Myocyte (in vitro differentiated cells): Measurements from ENCODE around the gene APC2. TPM values are rescaled to one million over a fixed set of nuclear protein-coding genes. Genes with fewer than 3 reads are reported as not detected.

Experiments used
- DNase-seq: peaks from one replicate; pipeline ENCODE4 v3.0.0-alpha.2; 2012; ENCODE audit warnings: low read depth
- polyA plus RNA-seq: library from polyadenylated mRNA; unstranded; fragments of >200 nt; gene quantifications from one replicate; pipeline ENCODE4 v1.2.1, GENCODE V29; 2012; ENCODE audit warnings: missing spikeins
- total RNA-seq: library from RNA; depleted of rRNA; stranded (reverse); fragments of >200 nt; gene quantifications from 2 replicates; pipeline ENCODE4 v1.2.3, GENCODE V29; 2014

APC2 gene
- 0.53 and 1.9 TPM in 2 replicates for total RNA-seq
- polyA plus RNA-seq, result 0.63 TPM

DNA sequence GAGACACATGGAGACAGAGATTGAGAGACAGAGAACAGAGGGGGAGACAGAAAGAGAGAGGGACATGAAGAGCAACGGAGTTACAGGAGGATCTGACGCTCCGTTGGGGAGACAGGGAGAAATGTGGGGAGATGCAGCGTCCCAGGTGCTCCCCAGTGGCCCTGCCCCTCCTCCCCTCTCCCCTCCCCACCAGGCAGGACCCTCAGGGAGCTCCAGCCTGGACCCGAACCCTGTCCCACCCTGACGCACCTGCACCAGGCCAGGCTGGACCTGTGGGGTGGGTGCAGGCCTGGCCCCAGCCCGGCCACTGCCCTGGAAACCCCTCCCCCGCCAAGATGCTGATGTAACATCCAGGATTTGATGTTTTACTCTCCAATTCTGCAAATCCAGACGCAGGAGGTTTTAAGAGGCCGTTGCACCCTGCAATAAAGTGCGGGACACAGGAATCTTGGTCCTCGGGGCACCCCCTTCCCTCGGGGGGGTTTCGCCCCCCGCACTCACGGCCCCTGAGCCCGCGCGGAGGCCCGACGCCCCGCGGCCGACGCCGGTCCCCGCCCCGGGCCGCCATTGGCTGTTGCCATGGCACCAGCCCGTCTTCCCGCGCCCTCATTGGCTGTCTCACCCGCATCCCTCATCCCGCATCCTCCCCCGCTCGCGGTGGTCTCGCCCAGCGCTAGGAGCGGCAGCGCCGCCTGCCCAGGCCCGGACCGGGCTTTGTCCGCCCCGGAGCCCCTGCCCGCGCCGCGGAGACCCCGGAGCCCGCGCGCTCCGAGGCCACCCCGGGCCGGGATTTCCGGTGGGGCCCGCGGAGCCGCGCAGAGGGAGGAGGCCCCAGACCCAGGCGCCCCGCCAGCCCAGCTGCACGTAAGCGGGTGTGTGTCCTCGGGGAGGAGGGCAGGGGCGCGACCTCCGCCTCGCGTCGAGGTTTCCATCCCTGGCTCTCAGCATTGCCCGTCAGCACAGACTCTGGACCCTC, at the start of gene APC2:
TSS of gene APC2 (plus strand) at position 655 of the 976 bp plus-strand sequence. CDS start 2,881 bp downstream, outside the sequence.
- DNase-seq, result no peak

GRCh38 chr19:1400281-1401137, 49.4 kb upstream of the APC2 start:
- peak; percentile 90 for DNase-seq

GRCh38 chr19:1401138-1401888, 48.6 kb upstream of the APC2 start, which contains the start of gene GAMT:
Gene GAMT, minus strand, starts transcription at chr19:1401542. Its CDS starts 66 bp downstream, at chr19:1401476.
- peak; percentile 66 for DNase-seq

DNA sequence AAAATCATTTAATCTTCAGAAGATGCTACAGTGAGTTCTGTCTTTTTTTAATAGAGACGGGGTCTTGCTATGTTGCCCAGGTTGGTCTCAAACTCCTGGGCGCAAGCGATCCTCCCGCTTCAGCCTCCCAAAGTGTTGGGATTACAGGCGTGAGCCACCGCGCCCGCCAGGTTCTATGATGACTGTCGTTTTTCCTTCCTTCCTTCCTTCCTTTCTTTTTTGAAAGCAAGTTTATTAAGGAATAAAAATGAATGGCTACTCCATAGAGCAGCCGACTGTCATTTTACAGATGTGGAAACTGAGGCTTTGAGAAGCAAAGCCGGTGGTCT, 48.1 kb upstream of the APC2 start:
- no peak for DNase-seq

GRCh38 chr19:1402411-1403070, 47.4 kb upstream of the APC2 start:
- DNase-seq, result no peak

- peak; percentile 99 for DNase-seq
Observed at GRCh38 chr19:1406774-1407527, 43.0 kb upstream of the APC2 start.

DNA sequence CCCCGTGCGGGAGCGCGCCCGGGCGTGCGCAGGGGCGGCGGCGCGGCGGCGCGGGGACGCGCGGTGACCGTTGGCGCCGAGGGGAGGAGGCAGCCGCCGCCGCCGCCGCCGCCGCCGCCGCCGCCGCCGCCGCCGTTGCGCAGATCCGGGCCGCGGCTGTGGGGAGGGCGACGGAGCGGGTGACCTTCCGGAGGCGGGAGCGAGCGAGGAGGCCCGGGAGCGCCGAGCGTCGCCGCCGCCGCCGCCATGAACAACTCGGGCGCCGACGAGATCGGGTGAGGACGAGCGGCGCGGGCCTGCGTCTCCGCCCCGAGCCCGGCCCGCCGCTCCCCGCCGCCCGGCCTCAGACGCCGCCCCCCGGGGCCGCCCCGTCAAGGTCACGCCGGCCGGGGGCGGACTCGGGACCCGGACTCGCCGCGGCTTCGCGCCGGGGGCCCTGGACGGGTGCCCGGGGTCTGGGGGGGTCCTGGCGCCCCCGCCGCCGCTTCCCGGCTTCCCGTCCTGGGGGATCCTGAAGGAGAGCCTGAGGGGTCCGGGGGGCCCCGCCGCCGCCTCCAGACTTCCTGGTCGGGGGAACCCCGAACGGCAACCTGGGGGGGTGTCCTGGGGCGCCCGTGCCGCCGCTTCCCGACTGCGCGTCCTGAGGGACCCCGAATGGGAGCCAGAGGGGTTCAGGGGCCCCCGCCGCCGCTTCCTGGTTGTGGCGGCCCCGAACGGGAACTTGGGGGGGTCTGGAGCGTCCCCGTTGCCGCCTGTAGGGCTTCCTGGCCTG, 42.2 kb upstream of the APC2 start, which contains the start of gene DAZAP1:
TSS of gene DAZAP1 (plus strand) at position 59 of the 772 bp plus-strand sequence. CDS start at position 247, 188 bp downstream.
- no peak for DNase-seq

DNA sequence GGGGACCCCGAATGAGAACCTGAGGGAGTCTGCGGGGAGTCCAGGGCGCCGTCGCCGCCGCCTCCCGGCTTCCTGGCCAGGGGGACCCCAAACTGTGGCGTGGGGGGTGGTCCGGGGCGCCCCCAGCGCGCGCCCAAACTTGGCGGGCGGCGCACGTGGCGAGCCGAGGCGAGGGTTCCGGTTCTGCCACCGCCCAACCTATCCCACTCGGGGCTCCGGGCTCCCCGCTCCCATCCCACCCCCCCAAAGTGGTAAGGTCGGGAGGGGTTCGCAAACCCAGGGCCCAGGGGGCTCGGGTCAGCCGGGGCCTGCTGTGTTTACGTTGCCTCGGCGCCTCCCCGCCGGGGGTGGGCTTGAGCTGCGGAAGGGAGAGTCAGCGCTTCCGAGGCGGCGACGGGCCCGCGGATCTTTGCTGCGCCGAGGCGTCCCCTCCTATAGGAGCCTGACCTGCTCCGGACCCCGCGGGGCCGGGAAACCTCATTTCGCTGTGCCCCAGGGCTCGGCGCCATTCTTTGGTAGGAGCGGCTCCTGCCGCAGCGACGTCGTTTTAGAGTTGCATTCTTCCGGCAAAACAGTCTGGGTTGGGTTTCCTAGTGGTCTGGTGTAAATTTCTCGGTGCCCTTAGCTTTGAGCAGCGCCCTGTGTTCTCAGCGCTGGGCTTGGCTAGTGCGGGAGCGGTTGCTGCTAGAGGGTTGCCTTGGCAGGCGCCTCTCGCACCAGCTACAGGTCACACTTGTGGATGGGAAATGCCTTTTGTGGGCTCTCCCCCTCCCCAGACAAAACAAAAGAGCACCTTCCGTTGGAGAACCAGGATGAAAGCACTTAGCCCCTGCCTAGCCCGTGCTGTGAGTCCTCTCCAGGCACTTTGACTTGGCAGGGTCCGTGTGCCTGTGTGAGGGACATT, 41.4 kb upstream of the APC2 start:
- DNase-seq, result peak; percentile 63

DNA sequence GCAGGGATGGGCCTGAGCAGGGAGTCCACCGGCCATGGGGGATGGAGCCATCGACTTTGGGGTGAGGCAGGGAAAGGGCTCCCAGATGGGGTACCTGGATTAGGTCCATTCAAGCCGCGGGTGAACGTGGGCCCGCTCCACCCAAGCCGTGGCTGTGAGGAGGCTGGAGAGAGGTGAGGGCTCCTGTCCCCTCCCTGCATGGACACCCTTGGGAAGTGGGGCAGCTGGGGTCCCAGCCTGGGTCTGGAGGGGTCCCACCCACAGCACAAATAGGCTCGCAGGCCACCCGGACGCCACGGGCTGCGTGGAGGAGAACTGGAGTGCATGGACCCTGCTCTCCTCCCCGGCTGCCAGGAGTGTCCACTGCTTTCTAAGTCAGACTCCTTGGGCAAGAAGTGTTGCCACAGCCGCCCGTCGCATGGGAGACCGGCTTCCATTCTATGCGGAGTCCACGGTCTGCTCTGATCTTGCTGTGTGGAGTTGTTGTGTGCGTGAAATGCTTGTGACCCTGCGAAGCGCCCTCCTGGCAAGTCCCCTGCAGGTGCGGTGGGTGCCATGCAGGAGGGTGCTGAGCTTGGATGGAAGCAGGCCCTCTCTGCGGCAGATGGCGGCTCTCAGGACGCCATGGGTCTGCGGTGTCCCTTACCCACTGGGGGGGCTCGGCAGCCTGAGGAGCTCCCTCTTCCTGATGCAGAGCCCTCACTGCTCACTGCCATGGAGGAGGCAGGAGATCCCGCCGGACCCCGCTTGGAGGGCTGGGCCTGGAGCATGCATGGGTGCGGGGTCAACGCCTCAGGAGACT, 40.5 kb upstream of the APC2 start:
- no peak for DNase-seq

GRCh38 chr19:1410136-1410786, 39.7 kb upstream of the APC2 start:
- DNase-seq, result no peak

- DNase-seq, result no peak
Observed at GRCh38 chr19:1410789-1411188, 39.1 kb upstream of the APC2 start.

DNA sequence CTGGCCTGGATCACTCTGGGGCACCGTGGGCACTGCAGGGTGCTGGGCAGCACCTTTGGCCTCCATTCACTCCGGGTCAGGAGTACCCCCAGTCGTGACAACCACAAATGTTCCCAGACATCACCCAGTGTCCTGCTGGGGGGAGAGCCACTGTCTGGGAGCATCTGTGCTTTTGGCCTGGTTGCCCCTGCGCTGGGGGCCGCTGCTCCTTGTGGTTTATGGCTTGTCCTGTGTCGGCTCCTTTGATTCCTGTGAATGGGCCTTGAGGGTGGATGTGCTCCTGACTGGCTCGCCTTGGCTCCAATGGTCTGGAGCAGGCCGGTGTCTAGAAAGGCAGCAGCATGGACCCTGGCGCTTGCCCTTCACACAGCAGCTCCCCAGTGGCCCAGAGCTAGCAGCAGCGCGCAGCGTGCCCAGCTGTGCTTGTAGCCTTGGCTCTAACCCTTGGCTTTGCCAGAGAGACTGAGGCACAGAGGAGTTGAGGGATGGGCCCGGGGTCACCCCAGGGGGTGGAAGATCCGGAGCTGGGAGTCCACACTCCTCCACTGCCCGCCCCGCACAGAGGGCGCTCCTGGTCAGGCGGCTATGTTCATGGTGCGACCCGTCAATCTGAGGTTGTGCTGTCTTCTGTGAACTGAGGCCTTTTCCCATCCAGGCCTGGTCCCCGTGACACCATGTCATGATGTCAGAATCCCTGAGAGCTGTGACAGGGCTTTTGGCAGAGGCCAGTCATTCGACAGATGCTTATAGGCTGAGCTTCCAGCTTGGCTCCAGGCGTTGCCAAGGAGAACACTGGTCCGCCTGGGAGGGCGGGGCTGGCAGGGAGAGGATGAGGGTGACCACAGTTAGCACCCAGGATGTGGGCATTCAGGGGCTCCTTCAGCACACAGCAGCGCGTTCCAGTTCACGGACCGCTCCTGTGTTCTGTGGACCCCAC, 38.4 kb upstream of the APC2 start:
- DNase-seq, result peak; percentile 69

GRCh38 chr19:1412323-1412923, 37.5 kb upstream of the APC2 start:
- DNase-seq, result no peak

DNA sequence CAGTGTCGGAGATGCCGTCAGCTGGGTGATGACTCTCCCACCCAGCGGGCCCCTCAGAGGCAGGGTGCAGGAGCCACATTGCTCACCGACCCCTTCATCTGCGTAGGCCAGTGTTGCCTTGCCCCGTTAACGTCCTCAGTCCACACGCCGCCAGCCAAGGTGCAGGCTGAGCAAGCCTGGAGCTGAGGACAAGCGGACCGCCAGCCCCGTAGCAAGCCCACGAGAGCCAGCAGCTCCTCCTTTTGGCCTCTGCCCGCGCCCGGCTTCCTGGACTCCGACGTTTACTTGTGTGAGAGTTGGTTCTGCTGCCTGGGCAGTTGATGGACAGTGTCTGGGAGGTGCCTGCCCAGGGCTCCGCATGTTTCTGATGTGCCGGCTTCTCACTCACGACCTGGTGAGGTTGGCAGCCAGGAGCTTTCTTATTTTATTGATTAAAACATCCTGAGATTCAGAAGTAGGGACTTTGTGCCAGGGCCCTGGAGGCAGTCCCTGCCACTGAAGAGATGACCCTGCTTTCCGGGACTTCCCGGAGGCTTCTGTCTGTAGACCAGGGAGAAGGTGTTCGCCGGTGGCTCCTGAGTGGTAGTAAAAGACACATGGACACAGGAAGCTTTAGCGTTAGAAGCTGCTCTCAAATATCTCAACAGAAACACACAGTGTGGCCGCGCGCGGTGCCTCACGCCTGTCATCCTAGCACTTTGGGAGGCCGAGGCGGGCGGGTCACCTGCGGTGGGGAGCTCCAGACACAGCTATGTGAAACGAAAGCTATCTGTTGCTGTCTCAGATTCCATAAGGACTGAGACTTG, 36.7 kb upstream of the APC2 start:
- DNase-seq, result no peak
